Pancreas (tissue), 10 donors: ENCODE results near the gene ZMAT2. TPM values are rescaled to one million over a fixed set of nuclear protein-coding genes. Genes with fewer than 3 reads are reported as not detected.
"Not testable (repeated sequence)": the region's sequence is repeated elsewhere in the genome, so short reads cannot be mapped to it uniquely, and the experiment has no call there.

Source experiments
- ATAC-seq, 4 donors: fragments of 200-7000 bp; cut with Tn5 transposase; one replicate each; pipeline versions ENCODE4 v1.8.0 to v1.9.1; 2020; ENCODE audit warnings: mild to moderate bottlenecking in 4 of 4, moderate library complexity in 4 of 4
- DNase-seq, 6 donors: peaks; one replicate each; pipeline ENCODE4 v3.0.0-alpha.2; 2020
- FAIRE-seq: peaks from 2 replicates; lab custom pipeline; 2012; peaks lifted over from hg19 to GRCh38; lab: Jason Lieb, UNC
- H3K27ac ChIP-seq, 4 donors: fragments of 200-600 bp; sonication (generic); 1 replicate in 3 of 4; 2 replicates in 1 of 4; pipeline versions ENCODE4 v1.5.0 to v1.8.0; 2020
- H3K27me3 ChIP-seq, 4 donors: fragments of 200-600 bp; one replicate each; pipeline ENCODE4 v1.8.0; 2021
- H3K36me3 ChIP-seq, 3 donors: fragments of 200-600 bp; sonication (generic) in 1 of 3; one replicate each; pipeline versions ENCODE4 v1.5.0 to v1.8.0; 2020 to 2021
- H3K4me1 ChIP-seq, 3 donors: fragments of 200-600 bp; one replicate each; pipeline ENCODE4 v1.8.0; 2021
- H3K4me3 ChIP-seq, 4 donors: fragments of 200-600 bp; sonication (generic) in 2 of 4; one replicate each; pipeline versions ENCODE4 v1.5.0 to v1.8.0; 2020 to 2021
- H3K9me3 ChIP-seq, 4 donors: fragments of 200-600 bp; one replicate each; pipeline ENCODE4 v1.8.0; 2021
- WGBS, 2 donors: extraction: QIAGEN DNeasy Blood & Tissue Kit; methylation state at CpG; one replicate each; pipeline ENCODE4 v1.1.7; 2013; 5-methylcytosine and 5-hydroxymethylcytosine counted together
- intact Hi-C, 3 donors: fragments of 100-400 bp; cut with DNase I; formaldehyde crosslinking; loops; one replicate each; pipeline versions ENCODE4 v1.11.1 to v1.14.2; 2022
- polyA plus RNA-seq, 2 donors: library from polyadenylated mRNA; stranded (reverse); fragments of 200-250 nt; gene quantifications; one replicate each; pipeline ENCODE4 v1.2.3, GENCODE V29; 2013
- total RNA-seq, 6 donors: library from RNA; stranded (reverse); fragmentation: NEBNext Ultra II Directional in 4 of 6; extraction: Animal tissue kit (Norgen Biotek cat#: 25700) in 4 of 6; gene quantifications; one replicate each; pipeline versions ENCODE4 v1.2.1 to v1.2.4, GENCODE V29; 2021 to 2023
- TF ChIP-seq, protein P1 (sequence below), 4 donors: fragments of 200-600 bp; sonication (generic) in 3 of 4; IDR thresholded peaks; one replicate each; pipeline versions ENCODE4 v1.5.0 to v1.8.0; 2021; ENCODE audit warnings: antibody characterized with exemption in 4 of 4
- donor health status: healthy with polysubstance abuse.
- donor health status: DM: no; HTN: no; CAD: no; lungs with moderate emphysema.
- donor health status: DM: no; HTN: no; CAD: no.
- donor health status: control.
- donor health status: control.
- donor health status: Bipolar disorder and iron deficiency.
- donor health status: DM: yes; HTN: yes; CAD: no.
- donor health status: DM: no; HTN: no; CAD: no.
- donor health status: DM: no; HTN: no; CAD: no.
- donor health status: DM: yes; HTN: yes; CAD: no.

Gene ZMAT2
- total and polyA plus RNA-seq, 8 donors = 10.5 to 42.9 (median 17.2) TPM

DNA sequence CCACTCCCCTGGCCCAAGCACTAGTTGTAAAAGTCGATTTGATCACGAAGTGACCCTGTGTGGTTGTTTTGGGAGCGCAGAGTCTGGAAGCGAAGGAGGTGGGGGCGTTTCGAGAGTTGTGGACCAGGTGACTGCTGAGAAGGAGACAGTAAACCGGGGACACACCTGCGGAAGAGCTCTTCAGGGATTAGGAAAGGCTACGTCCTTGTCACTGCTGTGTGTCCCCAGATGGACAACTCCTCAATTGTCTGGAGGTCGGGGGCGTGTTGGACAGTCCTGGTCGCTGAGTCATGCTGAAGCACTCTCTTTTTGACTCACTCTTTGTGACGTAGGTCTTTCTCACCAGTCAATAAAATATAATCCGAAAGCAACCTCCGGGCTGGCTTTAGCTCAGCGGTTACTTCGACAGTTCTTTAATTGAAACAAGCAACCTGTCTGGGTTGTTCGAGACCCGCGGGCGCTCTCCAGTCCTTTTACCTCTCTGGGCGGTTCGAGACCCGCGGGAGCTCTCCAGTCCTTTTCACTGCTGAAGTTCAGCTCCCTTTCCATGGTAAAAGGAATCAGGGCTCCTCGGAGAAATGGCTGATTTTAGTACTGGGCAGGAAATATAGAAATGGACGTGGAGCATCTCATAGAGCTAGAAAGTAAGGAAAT lies 10.8 kb downstream of the ZMAT2 start:
- peaks cover 0 to 5% (median 0%) of the 10 kb centered on the region in 3 donors for H3K36me3 ChIP-seq
- FAIRE-seq (peak; percentile 93), ATAC-seq (peak; percentile 91 to 96 (median 94)), DNase-seq (peak; percentile 81 to 98 (median 92))
- no peaks in the 10 kb centered on the region for H3K4me1 ChIP-seq
- WGBS, 2 donors = 0 to 1% methylated on average over 27 of the region's 27 CpGs
- no peaks in the 10 kb centered on the region for H3K9me3 ChIP-seq
- H3K4me3 ChIP-seq = peak overlapping the region; percentile 38 to 58 (median 50)
- peak overlapping the region; percentile 75 to 91 (median 86) for H3K27ac ChIP-seq
- intact Hi-C loops = loop anchor here in 2 of 3 donors (10.0 kb wide), 2 partner anchors 336 to 346 kb away; partner anchors contain the start of gene SLC4A9 (in 1 of the 2)
- TF ChIP-seq, protein P1, sequence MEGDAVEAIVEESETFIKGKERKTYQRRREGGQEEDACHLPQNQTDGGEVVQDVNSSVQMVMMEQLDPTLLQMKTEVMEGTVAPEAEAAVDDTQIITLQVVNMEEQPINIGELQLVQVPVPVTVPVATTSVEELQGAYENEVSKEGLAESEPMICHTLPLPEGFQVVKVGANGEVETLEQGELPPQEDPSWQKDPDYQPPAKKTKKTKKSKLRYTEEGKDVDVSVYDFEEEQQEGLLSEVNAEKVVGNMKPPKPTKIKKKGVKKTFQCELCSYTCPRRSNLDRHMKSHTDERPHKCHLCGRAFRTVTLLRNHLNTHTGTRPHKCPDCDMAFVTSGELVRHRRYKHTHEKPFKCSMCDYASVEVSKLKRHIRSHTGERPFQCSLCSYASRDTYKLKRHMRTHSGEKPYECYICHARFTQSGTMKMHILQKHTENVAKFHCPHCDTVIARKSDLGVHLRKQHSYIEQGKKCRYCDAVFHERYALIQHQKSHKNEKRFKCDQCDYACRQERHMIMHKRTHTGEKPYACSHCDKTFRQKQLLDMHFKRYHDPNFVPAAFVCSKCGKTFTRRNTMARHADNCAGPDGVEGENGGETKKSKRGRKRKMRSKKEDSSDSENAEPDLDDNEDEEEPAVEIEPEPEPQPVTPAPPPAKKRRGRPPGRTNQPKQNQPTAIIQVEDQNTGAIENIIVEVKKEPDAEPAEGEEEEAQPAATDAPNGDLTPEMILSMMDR (IDR thresholded peaks at IDR 0.05) = no peak
- H3K27me3 ChIP-seq = no peaks in the 10 kb centered on the region

DNA sequence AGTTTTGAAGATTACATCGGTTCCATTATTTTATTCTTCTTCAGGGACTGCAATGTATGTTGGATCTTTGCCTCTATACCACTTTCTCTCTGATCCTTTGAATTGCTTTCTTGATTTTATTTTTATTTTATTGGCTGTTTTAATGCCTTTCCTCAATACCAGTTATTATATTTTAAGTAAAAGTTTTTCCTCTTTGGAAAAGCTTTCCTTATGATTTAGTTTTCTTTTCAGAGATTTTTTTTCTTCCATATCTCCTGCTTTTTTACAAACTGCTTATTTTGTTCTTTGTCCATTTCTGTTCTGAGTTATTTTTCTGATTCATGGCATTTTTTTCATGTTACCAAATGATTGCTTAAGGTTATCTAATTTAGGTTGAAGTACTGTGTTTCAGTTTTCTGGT lies 11.5 kb downstream of the ZMAT2 start:
- H3K27me3 ChIP-seq = no peaks in the 10 kb centered on the region
- no peaks in the 10 kb centered on the region for H3K4me1 ChIP-seq
- peak overlapping the region in 2 of 4 donors; percentile 88 to 91 for H3K27ac ChIP-seq
- no peak overlapping the region for H3K4me3 ChIP-seq
- no peak for DNase-seq
- H3K36me3 ChIP-seq = no peaks in the 10 kb centered on the region
- 90 to 95% methylated on average over 1 of the region's 1 CpG for WGBS, 2 donors
- intact Hi-C loops = loop anchor here in 2 of 3 donors (10.0 kb wide), 2 partner anchors 337 to 347 kb away; partner anchors contain the start of gene SLC4A9 (in 1 of the 2)
- FAIRE-seq = peak; percentile 41
- TF ChIP-seq, protein P1 (IDR thresholded peaks at IDR 0.05) = no peak
- no peaks in the 10 kb centered on the region for H3K9me3 ChIP-seq
- no peak for ATAC-seq

DNA sequence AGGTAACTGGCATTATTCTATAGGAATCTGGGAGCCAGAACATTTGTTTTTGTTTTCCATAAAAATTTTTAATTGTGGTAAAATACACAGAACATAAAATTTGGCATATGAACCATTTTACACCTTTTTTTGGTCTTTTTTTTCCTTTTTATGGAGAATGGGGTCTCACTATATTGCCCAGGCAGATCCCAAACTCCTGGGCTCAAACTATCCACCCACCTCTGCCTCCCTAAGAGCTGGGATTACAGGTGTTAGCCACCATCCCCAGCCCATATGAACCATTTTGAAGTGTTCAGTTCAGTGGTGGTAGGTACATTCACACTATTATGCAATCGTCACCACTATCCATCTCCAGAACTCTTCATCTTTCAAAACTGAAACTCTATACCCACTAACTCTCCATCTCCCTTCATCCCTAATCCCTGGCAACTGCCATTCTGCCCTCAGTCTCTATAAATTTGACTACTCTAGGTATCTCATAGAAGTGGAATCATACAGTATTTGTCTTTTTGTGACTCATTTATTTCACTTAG lies 13.4 kb downstream of the ZMAT2 start:
- Histone ChIP-seq H3K4me3 (no peak overlapping the region), H3K27me3 (no peaks in the 10 kb centered on the region), H3K27ac (no peak overlapping the region), H3K36me3 (no peaks in the 10 kb centered on the region), H3K9me3 (no peaks in the 10 kb centered on the region), H3K4me1 (no peaks in the 10 kb centered on the region)
- no peak for ATAC-seq
- TF ChIP-seq, protein P1 (IDR thresholded peaks at IDR 0.05) = no peak
- no peak for DNase-seq
- intact Hi-C loops = loop anchor here in 2 of 3 donors (10.0 kb wide), 2 partner anchors 339 to 349 kb away; partner anchors contain the start of gene SLC4A9 (in 1 of the 2)
- FAIRE-seq = no peak
- WGBS, 2 donors = 51 to 76% methylated on average over 1 of the region's 1 CpG

DNA sequence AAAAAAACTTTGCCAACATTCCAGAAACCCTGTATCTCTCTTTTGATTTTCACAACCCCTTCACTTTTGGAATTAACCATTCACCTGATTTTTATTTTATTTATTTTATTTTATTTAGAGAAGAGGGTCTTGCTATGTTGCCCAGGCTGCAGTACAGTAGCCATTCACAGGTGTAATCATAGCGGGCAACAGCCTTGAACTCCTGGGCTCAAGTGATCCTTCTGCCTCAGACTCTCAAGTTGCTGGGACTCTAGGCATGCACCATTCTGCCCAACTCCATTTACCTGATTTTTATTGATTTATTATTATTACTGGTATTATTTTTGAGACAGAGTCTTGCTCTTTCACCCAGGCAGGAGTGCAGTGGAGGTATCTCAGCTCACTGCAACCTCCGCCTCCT lies 16.0 kb downstream of the ZMAT2 start:
- not testable (repeated sequence) for ATAC-seq

DNA sequence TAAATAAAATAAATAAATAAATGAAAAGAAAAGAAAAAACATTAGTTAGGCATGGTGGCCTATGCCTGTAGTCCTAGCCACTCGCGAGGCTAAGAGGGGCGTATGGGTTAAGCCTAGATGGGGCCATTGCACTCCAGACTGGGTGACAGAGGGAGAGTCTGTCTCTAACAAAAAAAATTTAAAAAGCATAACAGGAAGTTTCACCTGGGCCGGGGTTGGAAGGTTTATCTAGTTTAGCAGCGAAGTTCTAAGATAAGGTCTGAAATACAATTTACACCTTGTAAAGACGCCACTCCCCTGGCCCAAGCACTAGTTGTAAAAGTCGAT lies 18.0 kb downstream of the ZMAT2 start:
- no peak for DNase-seq
- Histone ChIP-seq H3K9me3 (no peaks in the 10 kb centered on the region), H3K27ac (peak overlapping the region in 2 of 4 donors; percentile 34 to 44), H3K4me3 (peak overlapping the region in 1 of 4 donors; percentile 14), H3K27me3 (peaks cover 0 to 6% (median 0%) of the 10 kb centered on the region in 4 donors), H3K4me1 (no peaks in the 10 kb centered on the region), H3K36me3 (no peaks in the 10 kb centered on the region)
- no peak for FAIRE-seq
- 49 to 56% methylated on average over 7 of the region's 7 CpGs for WGBS, 2 donors
- intact Hi-C loops = loop anchor here in 2 of 3 donors (10.0 kb wide), 2 partner anchors 343 to 353 kb away; partner anchors contain the start of gene SLC4A9 (in 1 of the 2)
- TF ChIP-seq, protein P1 (IDR thresholded peaks at IDR 0.05) = no peak
- no peak for ATAC-seq

More for the DNA sequence above, 16.0 kb downstream of the ZMAT2 start:
- 83 to 97% methylated on average over 2 of the region's 2 CpGs for WGBS, 2 donors
- intact Hi-C loops = loop anchor here in 2 of 3 donors (10.0 kb wide), 2 partner anchors 341 to 351 kb away; partner anchors contain the start of gene SLC4A9 (in 1 of the 2)
- not testable (repeated sequence) for H3K27ac ChIP-seq, FAIRE-seq, DNase-seq, H3K4me3 ChIP-seq, H3K4me1 ChIP-seq, H3K27me3 ChIP-seq, H3K9me3 ChIP-seq, H3K36me3 ChIP-seq

DNA sequence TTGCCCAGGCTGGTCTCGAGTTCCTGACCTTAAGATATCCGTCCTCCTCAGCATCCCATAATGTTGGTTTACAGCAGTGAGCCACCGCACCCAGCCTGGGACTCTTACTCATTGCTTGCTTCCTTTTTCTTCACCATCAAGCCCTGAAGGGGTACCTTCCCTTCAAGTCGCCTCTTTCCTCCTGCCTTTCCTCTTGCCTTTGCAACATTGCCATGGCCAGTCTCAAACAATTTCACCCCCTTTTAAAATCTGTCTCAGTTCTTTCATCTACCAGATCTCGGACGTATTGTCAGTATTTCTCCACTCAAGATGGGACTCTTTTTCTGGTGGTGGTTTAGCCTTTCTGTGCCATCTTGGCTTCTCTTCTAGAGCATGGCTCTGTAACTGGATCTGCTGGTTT lies 20.5 kb downstream of the ZMAT2 start:
- DNase-seq, FAIRE-seq, ATAC-seq, H3K36me3 ChIP-seq, H3K27ac ChIP-seq, H3K4me3 ChIP-seq, intact Hi-C loops, H3K4me1 ChIP-seq, H3K27me3 ChIP-seq, H3K9me3 ChIP-seq: not testable (repeated sequence)
- 38 to 48% methylated on average over 6 of the region's 6 CpGs for WGBS, 2 donors

DNA sequence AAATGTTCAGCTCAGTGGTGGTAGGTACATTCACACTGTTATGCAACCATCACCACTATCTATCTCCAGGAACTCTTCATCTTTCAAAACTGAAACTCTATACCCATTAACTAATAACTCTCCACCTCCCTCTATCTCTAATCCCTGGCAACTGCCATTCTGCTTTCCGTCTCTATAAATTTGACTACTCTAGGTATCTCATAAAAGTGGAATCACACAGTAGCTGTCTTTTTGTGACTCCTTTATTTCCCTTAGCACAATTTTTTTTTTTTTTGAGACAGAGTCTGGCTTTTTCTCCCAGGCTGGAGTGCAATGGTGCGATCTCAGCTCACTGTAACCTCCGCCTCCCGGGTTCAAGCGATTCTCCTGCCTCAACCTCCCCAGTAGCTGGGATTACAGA lies 21.1 kb downstream of the ZMAT2 start:
- ATAC-seq, intact Hi-C loops, H3K27ac ChIP-seq, H3K27me3 ChIP-seq, H3K9me3 ChIP-seq, H3K36me3 ChIP-seq, FAIRE-seq, H3K4me1 ChIP-seq, H3K4me3 ChIP-seq, DNase-seq: not testable (repeated sequence)
- 61 to 70% methylated on average over 5 of the region's 5 CpGs for WGBS, 2 donors
